B cell (primary cell): Measurements from ENCODE around the gene TRAF5. TPM values are rescaled to one million over a fixed set of nuclear protein-coding genes. Genes with fewer than 3 reads are reported as not detected.

Experiments
- ATAC-seq: fragments of 200-7000 bp; cut with Tn5 transposase; one replicate; pipeline ENCODE4 v1.10.0; 2021; ENCODE audit warnings: low read depth, mild to moderate bottlenecking, moderate number of reproducible peaks, moderate library complexity
- CTCF ChIA-PET: fragments of 350-600 bp; sonication (Branson Sonifier 250); formaldehyde crosslinking; loops from one replicate; lab custom pipeline; 2021; ENCODE audit warnings: antibody characterized with exemption, inconsistent platforms; lab: Charles Lee
- POLR2A ChIA-PET: fragments of 350-600 bp; sonication (Branson Sonifier 250); formaldehyde crosslinking; loops from one replicate; lab custom pipeline; 2021; ENCODE audit warnings: antibody characterized with exemption; lab: Charles Lee
- DNase-seq: peaks from one replicate; pipeline ENCODE4 v3.0.0; 2013
- H2AFZ ChIP-seq: 2 replicates; pipeline ENCODE4 v1.6.1; 2012; ENCODE audit warnings: mild to moderate bottlenecking, low read depth, low read length; ENCODE audit not compliant: insufficient read depth, poor library complexity, severe bottlenecking
- H3K27ac ChIP-seq, 2 donors: 1 replicate in 1 of 2; 2 replicates in 1 of 2; pipeline ENCODE4 v1.5.1; 2012 to 2013; ENCODE audit warnings: low read length in 2 of 2, mild to moderate bottlenecking in 2 of 2, moderate library complexity in 1 of 2
- H3K27me3 ChIP-seq, 4 experiments: fragments of 200-600 bp in 1 of 4; sonication (generic) in 1 of 4; replicated peaks in 1 of 4; 1 replicate in 2 of 4; 2 replicates in 2 of 4; pipeline versions ENCODE4 v1.6.1 to v1.7.0; 2013 to 2016; ENCODE audit warnings: low read length in 3 of 4, mild to moderate bottlenecking in 2 of 4, mixed read lengths in 1 of 4, moderate library complexity in 1 of 4; ENCODE audit not compliant: insufficient read depth in 4 of 4, control insufficient read depth in 3 of 4; ENCODE audit errors: control extremely low read depth in 1 of 4
- H3K36me3 ChIP-seq, 2 experiments: replicated peaks in 1 of 2; 1 replicate in 1 of 2; 2 replicates in 1 of 2; pipeline versions ENCODE4 v1.6.1 to v1.7.1; 2013; ENCODE audit warnings: low read length in 1 of 2; ENCODE audit not compliant: insufficient read depth in 2 of 2, control insufficient read depth in 1 of 2; ENCODE audit errors: control extremely low read depth in 1 of 2, extremely low read depth in 1 of 2
- H3K4me1 ChIP-seq, 2 donors: fragments of 200-600 bp in 1 of 2; sonication (generic) in 1 of 2; 1 replicate in 1 of 2; 2 replicates in 1 of 2; pipeline versions ENCODE4 v1.5.1 to v1.6.1; 2013 to 2017; ENCODE audit warnings: low read length in 2 of 2; ENCODE audit not compliant: control insufficient read depth in 2 of 2, insufficient read depth in 2 of 2
- H3K4me2 ChIP-seq: replicated peaks from 2 replicates; pipeline ENCODE3; 2012; ENCODE audit warnings: mild to moderate bottlenecking, low read depth, low read length; ENCODE audit not compliant: poor library complexity, severe bottlenecking
- H3K4me3 ChIP-seq, 5 experiments: fragments of 200-600 bp in 1 of 5; sonication (generic) in 1 of 5; 1 replicate in 3 of 5; 2 replicates in 2 of 5; pipeline versions ENCODE4 v1.5.1 to v1.7.0; 2011 to 2016; ENCODE audit warnings: low read length in 4 of 5, mild to moderate bottlenecking in 4 of 5, low read depth in 2 of 5, control low read depth in 1 of 5, moderate library complexity in 1 of 5; ENCODE audit not compliant: insufficient read depth in 1 of 5; ENCODE audit errors: control extremely low read depth in 1 of 5, extremely low read depth in 1 of 5
- H3K79me2 ChIP-seq: fragments of 200-600 bp; sonication (generic); one replicate; pipeline ENCODE4 v1.6.0; 2016; ENCODE audit warnings: low read length; ENCODE audit not compliant: control insufficient read depth, insufficient read depth
- H3K9ac ChIP-seq: fragments of 200-600 bp; sonication (generic); 2 replicates; pipeline ENCODE4 v1.6.1; 2017; ENCODE audit warnings: mild to moderate bottlenecking, low read length, moderate library complexity
- H3K9me3 ChIP-seq, 3 donors: one replicate each; pipeline versions ENCODE4 v1.6.1 to v1.7.1; 2013; ENCODE audit warnings: low read length in 2 of 3; ENCODE audit not compliant: control insufficient read depth in 2 of 3, insufficient read depth in 1 of 3; ENCODE audit errors: control extremely low read depth in 1 of 3
- H4K20me1 ChIP-seq: 2 replicates; pipeline ENCODE4 v1.6.0; 2012; ENCODE audit warnings: mild to moderate bottlenecking, low read length; ENCODE audit not compliant: insufficient read depth, control insufficient read depth, poor library complexity, severe bottlenecking
- H3K27ac Mint-ChIP-seq: one replicate; pipeline ENCODE4 v1.8.0; 2021; ENCODE audit warnings: mixed read lengths
- H3K27me3 Mint-ChIP-seq: one replicate; pipeline ENCODE4 v1.8.0; 2021; ENCODE audit warnings: mixed read lengths
- H3K4me1 Mint-ChIP-seq: one replicate; pipeline ENCODE4 v1.8.0; 2021; ENCODE audit warnings: mixed read lengths
- H3K4me3 Mint-ChIP-seq: one replicate; pipeline ENCODE4 v1.8.0; 2021; ENCODE audit warnings: mixed read lengths
- H3K9me3 Mint-ChIP-seq: one replicate; pipeline ENCODE4 v1.8.0; 2022; ENCODE audit warnings: mixed read lengths; ENCODE audit not compliant: insufficient read depth
- EZH2 ChIP-seq: IDR thresholded peaks from 2 replicates; pipeline ENCODE4 v1.6.1; 2012; ENCODE audit warnings: borderline replicate concordance, low read depth, mild to moderate bottlenecking, moderate library complexity, low read length; ENCODE audit not compliant: insufficient read depth, poor library complexity, severe bottlenecking
- WGBS: methylation state at CpG from one replicate; pipeline ENCODE4 v1.1.5; 2013; ENCODE audit warnings: missing lambda C conversion rate; ENCODE audit not compliant: insufficient coverage; 5-methylcytosine and 5-hydroxymethylcytosine counted together
- intact Hi-C: fragments of 100-400 bp; cut with micrococcal nuclease; formaldehyde crosslinking; loops from one replicate; pipeline ENCODE4 v1.10.0; 2022
- polyA plus RNA-seq: library from polyadenylated mRNA; depleted of rRNA; stranded (reverse); fragments of >200 nt; gene quantifications from 2 replicates; pipeline ENCODE4 v1.2.3, GENCODE V29; 2012
- total RNA-seq, 2 donors: library from RNA; stranded (reverse); fragments of 120-200 nt in 1 of 2; gene quantifications; 1 replicate in 1 of 2; 2 replicates in 1 of 2; pipeline versions ENCODE4 v1.2.3 to v1.2.4, GENCODE V29; 2013 to 2022
- TF ChIP-seq, protein P1 (sequence below): fragments of 200-600 bp; IDR thresholded peaks from one replicate; pipeline ENCODE4 v1.8.0; 2022; ENCODE audit warnings: antibody characterized with exemption, mild to moderate bottlenecking

Gene TRAF5
- total and polyA plus RNA-seq, 2 donors (not counting 1 experiment from before 2014, with no cell fraction given) = 129 to 143 TPM

DNA sequence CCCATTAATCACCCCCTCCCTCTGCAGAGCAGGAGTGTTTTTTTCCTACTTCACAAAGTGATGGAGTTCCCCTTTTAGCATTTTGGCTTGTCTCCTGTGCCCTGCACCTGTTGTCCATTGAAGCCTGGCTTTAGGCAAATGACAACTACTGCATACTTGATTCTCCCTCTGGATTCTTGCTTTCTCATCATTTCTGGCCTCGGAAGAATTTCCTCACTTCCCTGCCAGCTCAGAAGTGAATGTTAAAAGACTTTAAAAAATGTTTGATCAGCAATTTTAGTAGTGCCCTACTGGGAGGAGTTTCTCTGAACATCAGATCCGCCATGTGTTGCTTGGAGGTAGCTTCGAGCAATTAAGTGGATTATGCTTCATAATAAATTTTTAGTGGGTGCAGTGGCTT, 39.4 kb upstream of the TRAF5 start:
- CTCF ChIA-PET = no interaction called here
- peaks cover 9% of the 10 kb centered on the region for H3K4me1 Mint-ChIP-seq
- Histone ChIP-seq H3K27ac (no peak overlapping the region), H3K9me3 (no peaks in the 10 kb centered on the region), H3K4me1 (peaks cover 0 to 5% of the 10 kb centered on the region in 2 donors), H3K4me2 (no peak overlapping the region), H2AFZ (no peak overlapping the region), H3K36me3 (peaks cover 26 to 55% of the 10 kb centered on the region in 2 experiments), H3K4me3 (no peak overlapping the region), H3K9ac (no peak overlapping the region), H3K79me2 (peaks cover 12% of the 10 kb centered on the region), H3K27me3 (no peaks in the 10 kb centered on the region), H4K20me1 (peaks cover 7% of the 10 kb centered on the region)
- no peak overlapping the region for H3K27ac Mint-ChIP-seq
- TF ChIP-seq EZH2 = no peak
- TF ChIP-seq, protein P1, sequence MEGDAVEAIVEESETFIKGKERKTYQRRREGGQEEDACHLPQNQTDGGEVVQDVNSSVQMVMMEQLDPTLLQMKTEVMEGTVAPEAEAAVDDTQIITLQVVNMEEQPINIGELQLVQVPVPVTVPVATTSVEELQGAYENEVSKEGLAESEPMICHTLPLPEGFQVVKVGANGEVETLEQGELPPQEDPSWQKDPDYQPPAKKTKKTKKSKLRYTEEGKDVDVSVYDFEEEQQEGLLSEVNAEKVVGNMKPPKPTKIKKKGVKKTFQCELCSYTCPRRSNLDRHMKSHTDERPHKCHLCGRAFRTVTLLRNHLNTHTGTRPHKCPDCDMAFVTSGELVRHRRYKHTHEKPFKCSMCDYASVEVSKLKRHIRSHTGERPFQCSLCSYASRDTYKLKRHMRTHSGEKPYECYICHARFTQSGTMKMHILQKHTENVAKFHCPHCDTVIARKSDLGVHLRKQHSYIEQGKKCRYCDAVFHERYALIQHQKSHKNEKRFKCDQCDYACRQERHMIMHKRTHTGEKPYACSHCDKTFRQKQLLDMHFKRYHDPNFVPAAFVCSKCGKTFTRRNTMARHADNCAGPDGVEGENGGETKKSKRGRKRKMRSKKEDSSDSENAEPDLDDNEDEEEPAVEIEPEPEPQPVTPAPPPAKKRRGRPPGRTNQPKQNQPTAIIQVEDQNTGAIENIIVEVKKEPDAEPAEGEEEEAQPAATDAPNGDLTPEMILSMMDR = no peak
- POLR2A ChIA-PET = no interaction called here
- H3K9me3 Mint-ChIP-seq = no peaks in the 10 kb centered on the region
- WGBS = 100% methylated on average over 1 of the region's 3 CpGs
- DNase-seq (no peak), ATAC-seq (no peak)
- no peak overlapping the region for H3K4me3 Mint-ChIP-seq
- intact Hi-C loops = no loop called here
- H3K27me3 Mint-ChIP-seq = no peaks in the 10 kb centered on the region

DNA sequence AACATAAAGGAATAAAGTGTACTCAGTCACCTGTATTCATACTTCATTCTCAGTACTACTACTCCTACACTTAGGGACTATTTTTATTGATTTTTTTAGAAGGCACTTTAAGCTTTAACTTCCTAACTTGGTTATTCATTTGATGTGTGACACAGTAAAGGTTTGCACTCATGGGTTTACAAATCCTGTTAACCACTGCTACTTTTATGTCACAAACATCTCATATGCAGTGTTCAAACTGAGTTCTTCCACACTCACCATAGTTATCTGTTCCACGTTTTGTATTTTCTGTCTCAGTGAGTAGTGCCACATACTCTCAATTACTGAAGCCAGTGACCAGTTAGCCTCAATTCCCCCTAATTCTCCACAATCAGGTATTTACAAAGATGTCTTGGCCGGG, 34.2 kb upstream of the TRAF5 start:
- peaks cover 30 to 75% of the 10 kb centered on the region in 2 experiments for H3K36me3 ChIP-seq
- peaks cover 10% of the 10 kb centered on the region for H3K79me2 ChIP-seq
- no peak overlapping the region for H3K4me3 ChIP-seq
- TF ChIP-seq, protein P1 = no peak
- no peak overlapping the region for H3K27ac Mint-ChIP-seq
- H4K20me1 ChIP-seq = peaks cover 1% of the 10 kb centered on the region
- no peak overlapping the region for H3K4me3 Mint-ChIP-seq
- POLR2A ChIA-PET = no interaction called here
- no peaks in the 10 kb centered on the region for H3K27me3 ChIP-seq
- H3K27ac ChIP-seq = no peak overlapping the region
- no peak overlapping the region for H2AFZ ChIP-seq
- DNase-seq = no peak
- no peaks in the 10 kb centered on the region for H3K9me3 Mint-ChIP-seq
- intact Hi-C loops = no loop called here
- ATAC-seq = no peak
- no peaks in the 10 kb centered on the region for H3K27me3 Mint-ChIP-seq
- peaks cover under 1% of the 10 kb centered on the region for H3K4me1 Mint-ChIP-seq
- WGBS = 100% methylated on average over 2 of the region's 2 CpGs
- H3K4me2 ChIP-seq = no peak overlapping the region
- no peaks in the 10 kb centered on the region for H3K9me3 ChIP-seq
- CTCF ChIA-PET = no interaction called here
- no peaks in the 10 kb centered on the region for H3K4me1 ChIP-seq
- H3K9ac ChIP-seq = no peak overlapping the region
